Kidney glomerular epithelial cell (primary cell): ENCODE results near the gene RASGRP3.
"Not testable (repeated sequence)": the region's sequence is repeated elsewhere in the genome, so short reads cannot be mapped to it uniquely, and the experiment has no call there.

ENCODE experiments used
- DNase-seq: peaks from one replicate; lab custom pipeline; 2025; lab: John Stamatoyannopoulos, UW

The RASGRP3 gene

GRCh38 chr2:33457556-33458247 is 18.7 kb upstream of the RASGRP3 start:
- DNase-seq: no peak

GRCh38 chr2:33458248-33458819 is 18.1 kb upstream of the RASGRP3 start:
- DNase-seq: no peak

- no peak for DNase-seq
Measured at GRCh38 chr2:33459745-33460144, 16.7 kb upstream of the RASGRP3 start.

- not testable (repeated sequence) for DNase-seq
Measured at GRCh38 chr2:33462512-33462911, 13.9 kb upstream of the RASGRP3 start.

- DNase-seq: no peak
Measured at GRCh38 chr2:33467413-33467812, 9.0 kb upstream of the RASGRP3 start.

GRCh38 chr2:33469238-33469637 is 7.2 kb upstream of the RASGRP3 start:
- no peak for DNase-seq

GRCh38 chr2:33475224-33476130 is 972 bp upstream of the RASGRP3 start:
- DNase-seq: peak; percentile 84

GRCh38 chr2:33476793-33477190 is 343 bp downstream of the RASGRP3 start:
- no peak for DNase-seq

GRCh38 chr2:33477473-33478468 is 1.3 kb downstream of the RASGRP3 start:
- peak; percentile 24 for DNase-seq

- DNase-seq: no peak
Measured at GRCh38 chr2:33478968-33479731, 2.7 kb downstream of the RASGRP3 start.

GRCh38 chr2:33482518-33482917 is 6.1 kb downstream of the RASGRP3 start:
- no peak for DNase-seq

GRCh38 chr2:33484042-33484621 is 7.7 kb downstream of the RASGRP3 start:
- no peak for DNase-seq

GRCh38 chr2:33485051-33485450 is 8.6 kb downstream of the RASGRP3 start:
- no peak for DNase-seq

- DNase-seq: no peak
Measured at GRCh38 chr2:33486544-33486943, 10.1 kb downstream of the RASGRP3 start.

GRCh38 chr2:33488178-33488690 is 11.8 kb downstream of the RASGRP3 start:
- DNase-seq: no peak

GRCh38 chr2:33488715-33489540 is 12.5 kb downstream of the RASGRP3 start:
- no peak for DNase-seq

GRCh38 chr2:33489835-33490431 is 13.5 kb downstream of the RASGRP3 start:
- DNase-seq: no peak

GRCh38 chr2:33491441-33492084 is 15.1 kb downstream of the RASGRP3 start:
- no peak for DNase-seq
